ENCODE results near the gene PCDHGA6.

GRCh38 chr5:141343953-141344463 is 29.7 kb upstream of the PCDHGA6 start:
- TF ChIP-seq, protein P1, sequence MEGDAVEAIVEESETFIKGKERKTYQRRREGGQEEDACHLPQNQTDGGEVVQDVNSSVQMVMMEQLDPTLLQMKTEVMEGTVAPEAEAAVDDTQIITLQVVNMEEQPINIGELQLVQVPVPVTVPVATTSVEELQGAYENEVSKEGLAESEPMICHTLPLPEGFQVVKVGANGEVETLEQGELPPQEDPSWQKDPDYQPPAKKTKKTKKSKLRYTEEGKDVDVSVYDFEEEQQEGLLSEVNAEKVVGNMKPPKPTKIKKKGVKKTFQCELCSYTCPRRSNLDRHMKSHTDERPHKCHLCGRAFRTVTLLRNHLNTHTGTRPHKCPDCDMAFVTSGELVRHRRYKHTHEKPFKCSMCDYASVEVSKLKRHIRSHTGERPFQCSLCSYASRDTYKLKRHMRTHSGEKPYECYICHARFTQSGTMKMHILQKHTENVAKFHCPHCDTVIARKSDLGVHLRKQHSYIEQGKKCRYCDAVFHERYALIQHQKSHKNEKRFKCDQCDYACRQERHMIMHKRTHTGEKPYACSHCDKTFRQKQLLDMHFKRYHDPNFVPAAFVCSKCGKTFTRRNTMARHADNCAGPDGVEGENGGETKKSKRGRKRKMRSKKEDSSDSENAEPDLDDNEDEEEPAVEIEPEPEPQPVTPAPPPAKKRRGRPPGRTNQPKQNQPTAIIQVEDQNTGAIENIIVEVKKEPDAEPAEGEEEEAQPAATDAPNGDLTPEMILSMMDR (IDR thresholded peaks at IDR 0.05 in 2 of 3, conservative IDR thresholded peaks at IDR 0.05 in 1 of 3; ENCODE audit: borderline replicate concordance in 1 of 3, insufficient read depth in 1 of 3, low read depth in 2 of 3, low read length in 2 of 3) = no peak
- TF ChIP-seq, protein P2, sequence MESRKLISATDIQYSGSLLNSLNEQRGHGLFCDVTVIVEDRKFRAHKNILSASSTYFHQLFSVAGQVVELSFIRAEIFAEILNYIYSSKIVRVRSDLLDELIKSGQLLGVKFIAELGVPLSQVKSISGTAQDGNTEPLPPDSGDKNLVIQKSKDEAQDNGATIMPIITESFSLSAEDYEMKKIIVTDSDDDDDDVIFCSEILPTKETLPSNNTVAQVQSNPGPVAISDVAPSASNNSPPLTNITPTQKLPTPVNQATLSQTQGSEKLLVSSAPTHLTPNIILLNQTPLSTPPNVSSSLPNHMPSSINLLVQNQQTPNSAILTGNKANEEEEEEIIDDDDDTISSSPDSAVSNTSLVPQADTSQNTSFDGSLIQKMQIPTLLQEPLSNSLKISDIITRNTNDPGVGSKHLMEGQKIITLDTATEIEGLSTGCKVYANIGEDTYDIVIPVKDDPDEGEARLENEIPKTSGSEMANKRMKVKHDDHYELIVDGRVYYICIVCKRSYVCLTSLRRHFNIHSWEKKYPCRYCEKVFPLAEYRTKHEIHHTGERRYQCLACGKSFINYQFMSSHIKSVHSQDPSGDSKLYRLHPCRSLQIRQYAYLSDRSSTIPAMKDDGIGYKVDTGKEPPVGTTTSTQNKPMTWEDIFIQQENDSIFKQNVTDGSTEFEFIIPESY (IDR thresholded peaks at IDR 0.05; ENCODE audit: extremely low read depth, insufficient replicate concordance, low read length) = no peak
- TF ChIP-seq POLR2A (IDR thresholded peaks at IDR 0.05; ENCODE audit: borderline replicate concordance, extremely low read depth, insufficient read depth, insufficient read length) = no peak
- TF ChIP-seq EZH2 (IDR thresholded peaks at IDR 0.05) = no peak
- TF ChIP-seq SIN3A (IDR thresholded peaks at IDR 0.05; ENCODE audit: low read depth) = no peak
- no peak for TF ChIP-seq REST (IDR thresholded peaks at IDR 0.05; ENCODE audit: low read depth)
- TF ChIP-seq ZNF274 (IDR thresholded peaks at IDR 0.05; ENCODE audit: low read depth, low read length) = no peak
- TF ChIP-seq EGR1 (IDR thresholded peaks at IDR 0.05; ENCODE audit: low read depth) = no peak
